ENCODE data around the gene PAPPA2.

PAPPA2 gene

DNA sequence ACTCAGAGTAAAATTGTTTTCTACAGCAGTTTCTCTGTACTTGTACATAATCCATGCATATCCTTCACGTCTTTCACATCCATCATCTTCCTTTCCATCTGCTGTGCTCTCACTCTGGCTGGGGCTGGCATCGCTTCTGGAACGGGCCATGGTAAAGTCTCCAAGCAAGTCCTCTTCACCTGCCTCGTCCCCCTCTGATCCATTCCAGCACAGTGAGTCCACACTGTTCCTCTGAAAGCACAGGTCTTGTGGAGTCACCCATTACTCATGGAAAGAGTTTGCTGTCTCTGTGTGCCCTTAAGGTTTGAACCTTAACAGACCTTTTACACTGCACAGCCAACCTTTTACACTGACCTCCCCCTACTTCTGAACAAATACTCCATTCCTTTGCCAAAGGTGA is 387.9 kb downstream of the PAPPA2 start:
- CTCF ChIA-PET = no interaction called here
- no peak for DNase-seq
- no peak overlapping the region for H3K4me3 Mint-ChIP-seq

DNA sequence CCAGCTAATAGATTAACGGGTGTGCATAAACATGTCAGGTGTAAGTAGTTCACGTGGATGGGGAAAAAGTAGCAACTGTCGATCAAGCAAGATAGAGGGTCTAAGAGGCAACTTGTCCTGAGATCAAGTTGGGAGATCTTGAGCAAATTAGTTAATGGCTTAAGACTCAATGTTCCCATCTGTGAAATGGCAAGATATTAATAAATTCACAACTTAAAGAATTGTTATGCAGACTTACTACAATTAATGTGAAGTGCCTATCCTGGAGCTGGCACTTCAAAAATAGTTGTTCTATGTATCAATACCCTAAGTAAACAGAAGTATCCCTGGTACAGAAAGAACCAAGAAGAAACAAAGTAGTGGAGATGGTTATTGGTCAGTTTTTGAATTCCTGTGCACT is 389.1 kb downstream of the PAPPA2 start:
- no peak overlapping the region for H3K27ac Mint-ChIP-seq
- CTCF ChIA-PET = no interaction called here
- no peak overlapping the region for H3K4me3 Mint-ChIP-seq
- H3K36me3 Mint-ChIP-seq = no peaks in the 10 kb centered on the region
- H3K4me1 Mint-ChIP-seq = no peaks in the 10 kb centered on the region
- DNase-seq = no peak
- no peaks in the 10 kb centered on the region for H3K27me3 Mint-ChIP-seq
- no peaks in the 10 kb centered on the region for H3K9me3 Mint-ChIP-seq

More for the DNA sequence above, 387.9 kb downstream of the PAPPA2 start:
- no peaks in the 10 kb centered on the region for H3K4me1 Mint-ChIP-seq
- no peaks in the 10 kb centered on the region for H3K27me3 Mint-ChIP-seq
- H3K27ac Mint-ChIP-seq = no peak overlapping the region
- H3K9me3 Mint-ChIP-seq = no peaks in the 10 kb centered on the region
- H3K36me3 Mint-ChIP-seq = no peaks in the 10 kb centered on the region

DNA sequence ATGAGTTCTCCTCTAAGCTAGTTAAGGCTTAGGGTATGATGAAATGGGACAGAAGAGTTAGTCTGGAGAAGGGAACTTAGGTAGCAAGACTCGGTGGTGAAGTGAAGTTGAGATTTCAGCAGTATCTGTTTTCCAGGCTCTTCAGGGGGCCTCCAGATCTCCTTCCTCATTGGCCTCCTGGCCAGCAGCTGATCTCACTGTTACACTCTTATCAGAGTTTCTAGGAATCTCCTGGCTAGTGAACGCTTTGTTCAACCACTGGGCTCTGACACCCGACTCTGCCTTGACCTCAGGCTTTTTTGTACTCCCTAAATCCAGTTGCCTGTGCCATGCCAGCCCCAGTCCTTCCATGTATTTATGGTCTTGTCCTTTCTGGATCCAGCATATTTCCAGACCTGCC is 390.5 kb downstream of the PAPPA2 start:
- Mint-ChIP-seq H3K36me3 (no peaks in the 10 kb centered on the region), H3K9me3 (no peaks in the 10 kb centered on the region), H3K27me3 (no peaks in the 10 kb centered on the region), H3K27ac (no peak overlapping the region), H3K4me1 (no peaks in the 10 kb centered on the region), H3K4me3 (no peak overlapping the region)
- CTCF ChIA-PET = no interaction called here
- DNase-seq = no peak

DNA sequence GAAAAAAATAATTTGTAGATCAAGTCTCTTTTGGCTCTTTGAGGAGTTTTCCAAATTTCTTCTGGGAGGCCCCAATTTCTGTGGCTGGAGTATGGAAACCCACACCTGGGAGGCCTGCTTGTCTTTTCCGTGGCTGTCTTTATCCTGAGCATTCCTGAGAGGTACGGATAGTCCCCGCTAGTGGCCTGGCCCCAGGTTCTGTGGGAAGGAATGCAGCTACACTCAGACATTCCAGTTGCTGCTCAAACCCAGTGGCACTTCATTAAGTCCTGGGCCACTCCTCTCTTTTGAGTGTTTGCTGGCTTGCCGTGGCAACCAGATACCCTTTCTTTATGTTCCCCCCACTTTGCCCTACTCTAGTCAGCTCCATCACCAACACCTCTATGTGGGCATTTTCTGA is 391.1 kb downstream of the PAPPA2 start:
- no peaks in the 10 kb centered on the region for H3K27me3 Mint-ChIP-seq
- no peak for DNase-seq
- no peak overlapping the region for H3K27ac Mint-ChIP-seq
- no peaks in the 10 kb centered on the region for H3K36me3 Mint-ChIP-seq
- CTCF ChIA-PET = no interaction called here
- no peak overlapping the region for H3K4me3 Mint-ChIP-seq
- no peaks in the 10 kb centered on the region for H3K9me3 Mint-ChIP-seq
- H3K4me1 Mint-ChIP-seq = no peaks in the 10 kb centered on the region

DNA sequence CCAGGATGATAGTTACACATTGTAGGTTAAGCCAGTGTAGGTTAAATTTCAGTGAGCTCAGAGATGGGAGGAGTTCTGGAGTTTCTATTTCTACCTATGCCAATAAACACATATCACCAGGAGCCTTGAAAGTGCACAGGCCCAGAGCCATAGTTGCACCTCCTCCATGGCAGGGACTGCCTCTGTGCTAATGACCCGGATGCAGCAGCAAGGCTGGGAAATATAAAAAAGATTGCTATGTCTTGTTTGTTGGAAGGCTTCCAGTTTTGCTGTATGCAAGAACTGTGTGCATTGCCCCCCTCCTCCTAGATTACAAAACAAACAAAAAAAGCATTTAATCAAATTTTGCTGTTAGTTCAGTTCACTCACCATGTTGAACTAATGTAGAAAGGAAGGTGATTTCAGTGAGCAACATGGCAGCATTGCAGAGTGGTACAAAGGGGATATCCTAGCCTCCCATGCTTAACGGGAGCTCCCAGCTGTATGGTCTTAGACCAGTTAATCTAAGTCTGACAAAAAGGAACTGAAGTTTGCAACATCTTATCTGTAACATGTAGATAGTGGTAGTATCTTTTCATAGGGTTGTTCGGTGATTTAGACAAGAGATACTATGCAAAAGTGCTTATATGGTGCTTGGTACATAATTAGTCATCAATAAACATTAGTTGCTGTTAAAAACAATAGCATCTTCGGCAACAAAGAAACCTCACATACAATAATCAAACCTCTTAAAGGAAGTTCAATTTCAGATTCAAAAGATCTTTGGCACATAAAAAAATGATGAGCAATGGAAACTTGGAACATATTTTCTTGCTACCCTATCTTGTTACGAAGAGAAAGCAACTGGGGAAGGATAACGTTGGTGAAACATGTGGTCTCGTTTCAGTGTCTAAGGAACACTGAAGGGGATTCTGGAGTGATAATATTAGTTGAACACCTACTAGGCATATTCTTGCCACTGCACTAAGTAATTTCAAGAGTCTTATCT is 392.1 kb downstream of the PAPPA2 start:
- Mint-ChIP-seq H3K4me3 (no peak overlapping the region), H3K27ac (no peak overlapping the region)
- CTCF ChIA-PET = no interaction called here

DNA sequence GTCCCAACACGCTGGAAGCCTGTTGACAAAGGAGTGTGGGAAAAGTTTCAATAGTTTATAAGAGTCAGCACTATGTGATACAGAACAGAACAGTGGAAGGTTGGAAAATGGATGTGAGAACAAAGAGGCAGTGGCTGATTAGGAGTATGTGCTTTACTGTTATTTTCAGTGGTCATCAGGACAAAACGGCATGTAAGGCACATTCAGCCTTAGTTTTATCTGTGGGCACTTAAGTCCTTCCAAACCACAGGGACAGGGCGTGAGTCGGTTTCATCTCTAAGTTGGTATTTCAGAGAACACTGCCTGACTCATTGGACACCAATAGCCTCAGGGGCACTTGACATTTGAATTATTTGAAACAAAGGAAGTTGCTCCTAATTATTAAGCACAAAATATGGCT is 394.7 kb downstream of the PAPPA2 start:
- no peak for DNase-seq
- Mint-ChIP-seq H3K36me3 (no peaks in the 10 kb centered on the region), H3K4me3 (no peak overlapping the region), H3K9me3 (no peaks in the 10 kb centered on the region), H3K27me3 (no peaks in the 10 kb centered on the region), H3K27ac (no peak overlapping the region), H3K4me1 (no peaks in the 10 kb centered on the region)
- CTCF ChIA-PET = no interaction called here

More for the DNA sequence above, 392.1 kb downstream of the PAPPA2 start:
- Mint-ChIP-seq H3K4me1 (no peaks in the 10 kb centered on the region), H3K36me3 (no peaks in the 10 kb centered on the region), H3K27me3 (no peaks in the 10 kb centered on the region), H3K9me3 (no peaks in the 10 kb centered on the region)
- no peak for DNase-seq

DNA sequence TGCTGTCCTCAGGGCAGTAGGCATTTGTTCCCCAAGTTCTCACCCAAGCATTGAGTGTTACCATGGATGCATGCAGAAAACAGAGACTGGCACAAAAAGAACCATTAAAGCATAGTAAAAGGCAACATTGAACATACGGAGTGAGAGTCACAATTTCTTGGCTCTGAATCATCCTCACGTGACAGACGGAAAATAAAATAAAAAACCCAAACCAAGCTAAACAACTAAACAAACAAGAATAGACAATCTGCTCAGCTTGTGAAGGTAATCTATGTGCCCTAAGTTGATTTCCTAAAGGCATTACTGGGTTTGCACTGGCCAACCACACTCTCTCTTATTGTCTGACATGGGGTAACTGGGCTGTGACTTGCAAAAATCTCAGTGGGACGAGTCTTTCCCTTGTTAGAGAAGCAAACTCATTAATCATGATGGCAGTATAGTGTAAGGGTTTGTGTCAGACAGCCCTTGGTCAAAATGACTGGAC is 395.5 kb downstream of the PAPPA2 start:
- CTCF ChIA-PET = no interaction called here
- DNase-seq = no peak
- Mint-ChIP-seq H3K36me3 (no peaks in the 10 kb centered on the region), H3K27me3 (no peaks in the 10 kb centered on the region), H3K27ac (no peak overlapping the region), H3K9me3 (no peaks in the 10 kb centered on the region), H3K4me3 (no peak overlapping the region), H3K4me1 (no peaks in the 10 kb centered on the region)

DNA sequence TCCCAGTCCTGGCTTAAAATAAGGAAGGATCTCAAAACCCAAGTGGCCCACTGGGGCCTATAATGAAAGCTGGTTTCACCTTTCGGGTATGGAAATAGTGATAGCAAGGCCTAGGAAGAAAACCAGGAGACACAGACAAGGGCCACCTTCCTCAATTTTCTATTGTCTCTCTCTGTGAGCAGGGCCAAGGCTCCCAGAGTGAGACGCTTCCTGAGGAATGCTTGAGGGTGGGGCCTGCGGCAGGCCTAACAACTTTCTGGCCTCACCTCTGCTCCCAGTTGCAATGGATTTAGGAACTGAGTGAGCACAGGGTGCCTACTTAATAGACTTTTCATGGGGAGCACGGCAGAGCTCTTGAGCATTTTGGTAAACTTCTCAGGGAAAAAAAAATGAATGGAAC is 400.6 kb downstream of the PAPPA2 start:
- CTCF ChIA-PET = no interaction called here
- H3K9me3 Mint-ChIP-seq = no peaks in the 10 kb centered on the region

DNA sequence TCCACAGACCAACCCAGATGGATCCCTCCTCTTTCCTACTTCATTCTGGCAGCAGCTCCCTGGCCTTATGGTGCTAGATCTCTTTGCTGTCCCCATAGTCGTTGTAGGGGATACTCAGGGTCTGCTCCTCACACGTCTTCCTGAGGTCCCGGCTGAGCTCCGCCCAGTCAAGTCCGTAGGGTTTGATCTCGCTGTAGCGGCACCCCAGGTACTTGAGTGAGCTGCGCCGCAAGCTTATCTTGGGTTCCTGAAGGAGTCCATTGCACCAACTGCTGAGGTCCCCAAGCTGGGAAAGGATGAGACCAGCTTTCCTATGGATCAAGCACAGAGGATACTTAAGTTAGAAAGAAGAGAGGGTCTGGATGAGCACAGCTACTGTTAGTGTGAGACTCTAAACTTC is 401.2 kb downstream of the PAPPA2 start:
- H3K36me3 Mint-ChIP-seq = no peaks in the 10 kb centered on the region
- CTCF ChIA-PET = no interaction called here
- DNase-seq = no peak
- H3K4me3 Mint-ChIP-seq = no peak overlapping the region
- no peaks in the 10 kb centered on the region for H3K27me3 Mint-ChIP-seq
- no peaks in the 10 kb centered on the region for H3K4me1 Mint-ChIP-seq
- H3K9me3 Mint-ChIP-seq = no peaks in the 10 kb centered on the region
- H3K27ac Mint-ChIP-seq = no peak overlapping the region

More for the DNA sequence above, 400.6 kb downstream of the PAPPA2 start:
- no peak for DNase-seq
- no peak overlapping the region for H3K4me3 Mint-ChIP-seq
- H3K27me3 Mint-ChIP-seq = no peaks in the 10 kb centered on the region
- no peaks in the 10 kb centered on the region for H3K36me3 Mint-ChIP-seq
- no peak overlapping the region for H3K27ac Mint-ChIP-seq
- no peaks in the 10 kb centered on the region for H3K4me1 Mint-ChIP-seq

DNA sequence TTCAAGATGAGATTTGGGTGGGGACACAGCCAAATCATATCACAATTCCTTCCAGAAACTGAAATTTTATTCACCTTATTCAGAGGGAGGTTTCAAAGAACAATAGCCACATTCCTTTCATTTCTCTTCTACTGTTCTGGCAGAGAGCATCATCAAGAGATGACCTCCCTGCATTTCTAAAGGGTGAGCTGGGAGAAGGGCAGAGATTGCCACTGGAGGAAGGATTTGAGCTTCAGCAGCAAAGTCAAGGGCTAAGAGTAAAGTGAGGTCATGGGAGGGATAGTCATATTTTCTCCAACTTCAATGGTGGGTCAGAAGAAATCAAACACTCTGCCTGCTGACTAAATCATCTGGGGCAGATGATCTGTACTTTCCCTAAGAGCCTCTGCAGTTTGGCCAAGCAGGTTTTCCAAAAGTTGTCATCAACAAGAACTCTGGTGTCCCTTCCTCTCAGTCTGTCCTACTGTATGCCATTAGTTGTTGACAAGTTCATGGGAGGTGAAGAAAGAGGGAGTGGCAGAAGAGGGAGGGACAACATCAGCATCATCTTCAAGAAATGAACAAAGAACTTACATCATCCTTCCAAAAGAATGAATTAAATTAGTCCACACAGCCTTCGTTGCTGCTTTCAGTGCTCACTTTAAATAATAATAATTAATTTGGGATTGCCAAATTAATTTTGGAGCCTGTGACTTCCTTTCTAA is 403.2 kb downstream of the PAPPA2 start:
- no peaks in the 10 kb centered on the region for H3K36me3 Mint-ChIP-seq
- H3K4me3 Mint-ChIP-seq = no peak overlapping the region
- H3K27ac Mint-ChIP-seq = no peak overlapping the region
- H3K27me3 Mint-ChIP-seq = no peaks in the 10 kb centered on the region
- no peak for DNase-seq
- H3K4me1 Mint-ChIP-seq = no peaks in the 10 kb centered on the region
- CTCF ChIA-PET = no interaction called here
- H3K9me3 Mint-ChIP-seq = no peaks in the 10 kb centered on the region

DNA sequence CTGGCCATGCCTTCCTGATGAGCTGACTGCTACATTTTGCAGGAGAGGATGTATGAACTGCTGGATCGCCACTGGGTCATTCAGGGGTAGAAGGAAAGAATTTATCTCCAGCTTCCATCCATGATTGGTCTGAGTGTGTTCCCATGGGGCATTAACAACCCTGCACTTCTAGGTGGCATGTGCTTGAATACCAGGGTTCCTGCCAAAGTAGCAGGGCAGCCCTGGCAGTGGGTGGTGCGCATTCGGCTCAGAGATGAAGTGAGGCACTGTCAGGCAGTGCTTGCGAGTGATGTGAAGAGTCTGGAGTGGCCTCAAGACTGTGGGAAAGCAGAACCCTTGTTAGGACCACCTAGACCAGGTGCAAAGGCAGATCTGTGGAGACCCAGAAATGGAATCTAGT is 406.6 kb downstream of the PAPPA2 start:
- DNase-seq = no peak
- Mint-ChIP-seq H3K4me3 (no peak overlapping the region), H3K9me3 (no peaks in the 10 kb centered on the region), H3K36me3 (no peaks in the 10 kb centered on the region), H3K27me3 (no peaks in the 10 kb centered on the region), H3K4me1 (no peaks in the 10 kb centered on the region), H3K27ac (no peak overlapping the region)
- CTCF ChIA-PET = no interaction called here

DNA sequence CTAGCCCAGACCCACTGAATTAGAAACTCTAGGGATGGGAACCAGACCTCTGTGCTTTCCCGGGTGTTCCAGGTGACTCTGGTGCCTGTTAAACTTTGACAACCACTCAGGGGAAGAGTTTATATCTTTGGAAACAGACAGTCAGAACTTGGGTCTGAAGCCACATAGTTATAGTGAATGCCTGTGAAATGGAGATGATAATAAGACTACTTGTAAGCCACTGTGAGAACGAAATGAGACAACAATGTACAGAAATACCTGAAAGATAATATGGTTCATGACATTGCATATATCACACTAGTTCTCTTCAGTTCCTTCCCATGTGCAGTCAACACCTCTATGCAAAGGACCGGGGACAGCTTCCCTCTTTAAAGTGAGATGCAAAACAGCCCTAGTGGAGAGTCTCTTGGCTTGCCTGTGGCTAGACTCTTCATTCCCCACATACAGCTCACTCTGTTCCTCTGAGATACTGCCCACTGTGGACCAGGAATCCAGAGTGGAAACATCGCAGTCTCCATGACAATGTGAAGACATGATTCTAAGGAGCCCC is 414.1 kb downstream of the PAPPA2 start:
- Mint-ChIP-seq H3K4me3 (no peak overlapping the region), H3K36me3 (no peaks in the 10 kb centered on the region), H3K4me1 (no peaks in the 10 kb centered on the region), H3K9me3 (no peaks in the 10 kb centered on the region), H3K27ac (no peak overlapping the region), H3K27me3 (no peaks in the 10 kb centered on the region)
- no peak for DNase-seq
- CTCF ChIA-PET = no interaction called here

DNA sequence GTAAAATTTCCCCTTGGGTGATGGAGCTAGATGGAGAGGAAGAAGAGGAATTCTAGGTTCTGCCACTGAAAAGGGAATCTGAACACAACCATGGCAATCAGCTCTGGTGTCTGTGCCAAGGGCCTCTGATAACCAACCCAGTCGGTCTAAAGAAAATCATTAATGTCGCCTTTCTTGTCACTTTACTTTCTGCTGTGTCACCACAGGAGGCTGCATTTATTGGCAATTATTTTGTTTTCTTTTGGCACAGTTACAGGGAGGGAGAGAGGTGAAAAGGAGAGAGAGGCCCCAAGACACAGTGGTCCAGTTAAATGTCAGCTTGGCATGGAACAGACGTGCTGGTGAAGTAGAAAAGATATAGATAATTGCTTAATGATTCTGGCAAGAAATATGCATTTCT is 414.6 kb downstream of the PAPPA2 start:
- CTCF ChIA-PET = no interaction called here

DNA sequence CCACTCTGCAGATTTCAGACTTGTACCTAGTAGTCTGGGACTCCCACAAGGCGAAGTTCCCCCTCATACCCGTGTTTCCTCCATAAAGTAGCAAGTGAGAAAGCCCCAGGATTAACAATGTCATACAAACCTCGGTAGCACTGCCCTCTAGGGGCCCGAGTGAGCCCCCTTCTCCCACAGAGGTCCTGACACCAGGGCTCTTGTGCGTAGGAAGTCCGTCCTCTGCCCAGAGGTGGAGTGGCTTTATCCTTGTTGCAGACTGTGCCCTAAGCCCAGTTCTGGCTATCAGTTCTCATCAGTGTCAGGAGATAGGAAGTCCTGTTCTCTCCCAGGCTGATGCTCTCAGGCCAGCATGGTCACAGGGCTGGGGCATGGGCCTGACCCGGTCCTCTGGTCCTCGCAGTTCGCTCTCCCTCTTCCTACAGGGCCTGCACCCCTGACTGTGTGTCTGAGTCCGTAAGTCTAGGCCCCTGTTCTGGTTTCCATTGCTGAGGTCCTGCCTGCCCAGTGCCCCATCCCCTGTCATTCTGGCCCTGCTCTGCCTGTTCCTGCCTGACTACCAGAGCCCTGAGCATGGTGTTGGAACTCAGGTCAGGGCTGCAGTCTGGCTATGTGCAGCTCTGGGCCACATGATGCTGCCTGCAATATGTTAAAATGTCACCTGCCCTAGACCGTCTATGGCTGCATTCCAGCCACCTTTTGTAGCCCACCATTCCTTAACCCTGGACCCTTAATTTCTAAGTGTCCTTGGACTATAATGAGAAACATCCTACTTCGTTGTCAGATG is 416.0 kb downstream of the PAPPA2 start:
- Mint-ChIP-seq H3K36me3 (no peaks in the 10 kb centered on the region), H3K27ac (no peak overlapping the region), H3K27me3 (no peaks in the 10 kb centered on the region), H3K9me3 (no peaks in the 10 kb centered on the region), H3K4me1 (no peaks in the 10 kb centered on the region), H3K4me3 (no peak overlapping the region)
- CTCF ChIA-PET = no interaction called here
- DNase-seq = no peak

More for the DNA sequence above, 414.6 kb downstream of the PAPPA2 start:
- Mint-ChIP-seq H3K36me3 (no peaks in the 10 kb centered on the region), H3K27ac (no peak overlapping the region), H3K9me3 (no peaks in the 10 kb centered on the region), H3K4me1 (no peaks in the 10 kb centered on the region), H3K27me3 (no peaks in the 10 kb centered on the region), H3K4me3 (no peak overlapping the region)
- DNase-seq = no peak
